ENCODE results near the gene MIPOL1. TPM values are rescaled to one million over a fixed set of nuclear protein-coding genes. Genes with fewer than 3 reads are reported as not detected.

The MIPOL1 gene
- total and polyA plus RNA-seq, 2 of the 13 experiments (the other 11 are each of a cell fraction or from before 2014, with no cell fraction given): 8.6 to 34.2 TPM

DNA sequence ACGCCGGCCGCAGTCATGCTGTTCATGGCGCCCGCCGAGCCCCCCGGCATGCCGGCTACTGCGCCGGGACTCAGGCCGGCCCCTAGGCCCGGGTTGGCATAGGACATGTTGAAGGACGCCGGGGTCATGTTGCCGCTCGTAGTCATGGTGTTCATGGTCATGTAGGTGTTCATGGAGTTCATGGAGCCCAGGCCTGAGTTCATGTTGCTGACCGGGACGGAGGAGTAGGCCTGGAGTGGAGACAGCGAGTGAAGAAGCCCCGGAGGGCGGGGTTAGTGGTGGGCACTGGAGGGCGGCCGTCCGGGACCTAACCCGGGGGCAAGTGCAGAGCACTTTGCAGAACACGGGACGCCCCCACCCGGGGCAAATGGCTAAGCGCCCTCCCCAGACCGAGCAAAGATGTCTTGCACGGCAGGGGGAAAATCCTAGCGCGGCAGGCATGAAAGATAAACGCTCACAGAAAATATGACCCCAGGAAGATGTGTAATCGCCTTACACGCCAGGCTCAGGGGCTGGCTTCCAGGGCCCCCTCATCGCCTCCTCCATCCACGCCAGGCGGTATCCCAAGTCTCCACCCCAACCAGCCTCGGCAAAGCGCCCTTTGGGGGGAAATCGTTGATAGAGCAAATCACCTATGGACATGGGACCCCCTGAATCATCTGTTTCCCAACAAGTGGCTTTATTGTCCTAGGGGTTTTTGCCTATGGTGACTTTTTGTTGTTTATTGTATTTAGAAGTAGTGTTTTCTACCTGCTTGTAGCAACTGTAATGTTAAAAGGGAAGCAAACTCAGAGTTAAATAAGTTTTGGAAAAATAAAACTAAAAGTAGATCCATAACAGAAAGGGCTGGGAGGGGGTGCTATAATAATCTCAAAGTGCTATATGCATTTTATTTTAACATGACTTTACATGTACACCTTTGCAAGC is 395.0 kb downstream of the MIPOL1 start (continued):
- TF ChIP-seq SMAD1 (CRISPR knock-in tag; IDR thresholded peaks at IDR 0.05; ENCODE audit: borderline replicate concordance, low read depth) (no peak), FIP1L1 (IDR thresholded peaks at IDR 0.05; ENCODE audit: borderline replicate concordance, insufficient read depth, low read depth, low read length) (0 out of 2 replicates have a peak, but pooled peaks have one; percentile 51), ZC3H4 (CRISPR knock-in tag; IDR thresholded peaks at IDR 0.05; ENCODE audit: borderline replicate concordance) (peak; percentile 42; the same call in 1 of the 2 replicates), JUN (CRISPR knock-in tag; IDR thresholded peaks at IDR 0.05) (peak; percentile 18; the same call in 1 of the 2 replicates), AKAP8 (CRISPR knock-in tag; IDR thresholded peaks at IDR 0.05) (0 out of 2 replicates have a peak, but pooled peaks have one; percentile 53), ZNF781 (CRISPR knock-in tag; IDR thresholded peaks at IDR 0.05; ENCODE audit: borderline replicate concordance, not compliant biosample characterization) (peak; percentile 58), PREB (CRISPR knock-in tag; IDR thresholded peaks at IDR 0.05) (peak; percentile 58; the same call in 1 of the 2 replicates), ZNF773 (CRISPR knock-in tag; IDR thresholded peaks at IDR 0.05; ENCODE audit: borderline replicate concordance) (0 out of 2 replicates have a peak, but pooled peaks have one; percentile 55), ZNF543 (CRISPR knock-in tag; IDR thresholded peaks at IDR 0.05) (no peak), SIN3A (IDR thresholded peaks at IDR 0.05; ENCODE audit: borderline replicate concordance, low read depth, low read length) (no peak), ZNF235 (CRISPR knock-in tag; IDR thresholded peaks at IDR 0.05; ENCODE audit: borderline replicate concordance) (peak; percentile 25; the same call in 1 of the 2 replicates), ZNF777 (CRISPR knock-in tag; IDR thresholded peaks at IDR 0.05) (peak; percentile 34; the same call in 1 of the 2 replicates), SRY (CRISPR knock-in tag; IDR thresholded peaks at IDR 0.05) (0 out of 2 replicates have a peak, but pooled peaks have one; percentile 49), MLLT10 (CRISPR knock-in tag; IDR thresholded peaks at IDR 0.05) (0 out of 2 replicates have a peak, but pooled peaks have one; percentile 71)
- TF ChIP-seq, protein P1, sequence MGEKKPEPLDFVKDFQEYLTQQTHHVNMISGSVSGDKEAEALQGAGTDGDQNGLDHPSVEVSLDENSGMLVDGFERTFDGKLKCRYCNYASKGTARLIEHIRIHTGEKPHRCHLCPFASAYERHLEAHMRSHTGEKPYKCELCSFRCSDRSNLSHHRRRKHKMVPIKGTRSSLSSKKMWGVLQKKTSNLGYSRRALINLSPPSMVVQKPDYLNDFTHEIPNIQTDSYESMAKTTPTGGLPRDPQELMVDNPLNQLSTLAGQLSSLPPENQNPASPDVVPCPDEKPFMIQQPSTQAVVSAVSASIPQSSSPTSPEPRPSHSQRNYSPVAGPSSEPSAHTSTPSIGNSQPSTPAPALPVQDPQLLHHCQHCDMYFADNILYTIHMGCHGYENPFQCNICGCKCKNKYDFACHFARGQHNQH (CRISPR knock-in tag; IDR thresholded peaks at IDR 0.05): 0 out of 2 replicates have a peak, but pooled peaks have one; percentile 43
- TF ChIP-seq, protein P2, sequence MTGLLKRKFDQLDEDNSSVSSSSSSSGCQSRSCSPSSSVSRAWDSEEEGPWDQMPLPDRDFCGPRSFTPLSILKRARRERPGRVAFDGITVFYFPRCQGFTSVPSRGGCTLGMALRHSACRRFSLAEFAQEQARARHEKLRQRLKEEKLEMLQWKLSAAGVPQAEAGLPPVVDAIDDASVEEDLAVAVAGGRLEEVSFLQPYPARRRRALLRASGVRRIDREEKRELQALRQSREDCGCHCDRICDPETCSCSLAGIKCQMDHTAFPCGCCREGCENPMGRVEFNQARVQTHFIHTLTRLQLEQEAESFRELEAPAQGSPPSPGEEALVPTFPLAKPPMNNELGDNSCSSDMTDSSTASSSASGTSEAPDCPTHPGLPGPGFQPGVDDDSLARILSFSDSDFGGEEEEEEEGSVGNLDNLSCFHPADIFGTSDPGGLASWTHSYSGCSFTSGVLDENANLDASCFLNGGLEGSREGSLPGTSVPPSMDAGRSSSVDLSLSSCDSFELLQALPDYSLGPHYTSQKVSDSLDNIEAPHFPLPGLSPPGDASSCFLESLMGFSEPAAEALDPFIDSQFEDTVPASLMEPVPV (CRISPR knock-in tag; IDR thresholded peaks at IDR 0.05): peak; percentile 50; the same call in 1 of the 2 replicates
- TF ChIP-seq, protein P3, sequence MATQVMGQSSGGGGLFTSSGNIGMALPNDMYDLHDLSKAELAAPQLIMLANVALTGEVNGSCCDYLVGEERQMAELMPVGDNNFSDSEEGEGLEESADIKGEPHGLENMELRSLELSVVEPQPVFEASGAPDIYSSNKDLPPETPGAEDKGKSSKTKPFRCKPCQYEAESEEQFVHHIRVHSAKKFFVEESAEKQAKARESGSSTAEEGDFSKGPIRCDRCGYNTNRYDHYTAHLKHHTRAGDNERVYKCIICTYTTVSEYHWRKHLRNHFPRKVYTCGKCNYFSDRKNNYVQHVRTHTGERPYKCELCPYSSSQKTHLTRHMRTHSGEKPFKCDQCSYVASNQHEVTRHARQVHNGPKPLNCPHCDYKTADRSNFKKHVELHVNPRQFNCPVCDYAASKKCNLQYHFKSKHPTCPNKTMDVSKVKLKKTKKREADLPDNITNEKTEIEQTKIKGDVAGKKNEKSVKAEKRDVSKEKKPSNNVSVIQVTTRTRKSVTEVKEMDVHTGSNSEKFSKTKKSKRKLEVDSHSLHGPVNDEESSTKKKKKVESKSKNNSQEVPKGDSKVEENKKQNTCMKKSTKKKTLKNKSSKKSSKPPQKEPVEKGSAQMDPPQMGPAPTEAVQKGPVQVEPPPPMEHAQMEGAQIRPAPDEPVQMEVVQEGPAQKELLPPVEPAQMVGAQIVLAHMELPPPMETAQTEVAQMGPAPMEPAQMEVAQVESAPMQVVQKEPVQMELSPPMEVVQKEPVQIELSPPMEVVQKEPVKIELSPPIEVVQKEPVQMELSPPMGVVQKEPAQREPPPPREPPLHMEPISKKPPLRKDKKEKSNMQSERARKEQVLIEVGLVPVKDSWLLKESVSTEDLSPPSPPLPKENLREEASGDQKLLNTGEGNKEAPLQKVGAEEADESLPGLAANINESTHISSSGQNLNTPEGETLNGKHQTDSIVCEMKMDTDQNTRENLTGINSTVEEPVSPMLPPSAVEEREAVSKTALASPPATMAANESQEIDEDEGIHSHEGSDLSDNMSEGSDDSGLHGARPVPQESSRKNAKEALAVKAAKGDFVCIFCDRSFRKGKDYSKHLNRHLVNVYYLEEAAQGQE (IDR thresholded peaks at IDR 0.05; ENCODE audit: borderline replicate concordance in 1 of 2, low read depth in 1 of 2, low read length in 2 of 2): no peak
- TF ChIP-seq, protein P4, sequence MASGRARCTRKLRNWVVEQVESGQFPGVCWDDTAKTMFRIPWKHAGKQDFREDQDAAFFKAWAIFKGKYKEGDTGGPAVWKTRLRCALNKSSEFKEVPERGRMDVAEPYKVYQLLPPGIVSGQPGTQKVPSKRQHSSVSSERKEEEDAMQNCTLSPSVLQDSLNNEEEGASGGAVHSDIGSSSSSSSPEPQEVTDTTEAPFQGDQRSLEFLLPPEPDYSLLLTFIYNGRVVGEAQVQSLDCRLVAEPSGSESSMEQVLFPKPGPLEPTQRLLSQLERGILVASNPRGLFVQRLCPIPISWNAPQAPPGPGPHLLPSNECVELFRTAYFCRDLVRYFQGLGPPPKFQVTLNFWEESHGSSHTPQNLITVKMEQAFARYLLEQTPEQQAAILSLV (CRISPR knock-in tag; IDR thresholded peaks at IDR 0.05; ENCODE audit: borderline replicate concordance): peak; percentile 81; the same call in 1 of the 2 replicates
